ENCODE data around the gene SLC26A1. TPM values are rescaled to one million over a fixed set of nuclear protein-coding genes. Genes with fewer than 3 reads are reported as not detected.
"Not testable (repeated sequence)": the region's sequence is repeated elsewhere in the genome, so short reads cannot be mapped to it uniquely, and the experiment has no call there.

SLC26A1 gene
- total RNA-seq, 6 experiments from 2014 or later: 9.6 to 30.9 (median 23.0) TPM

- no peaks in the 10 kb centered on the region for H3K9me3 ChIP-seq
- ATAC-seq: no peak
- 96% methylated on average over 5 of the region's 19 CpGs for WGBS (ENCODE audit: insufficient coverage, low coverage, low lambda C conversion rate, missing lambda C conversion rate)
- no peaks in the 10 kb centered on the region for H3K27me3 ChIP-seq
- H3K27ac ChIP-seq: no peak overlapping the region
- TF ChIP-seq CTCF (IDR thresholded peaks at IDR 0.05) (no peak), POLR2A (IDR thresholded peaks at IDR 0.05) (no peak)
- H3K36me3 ChIP-seq: no peaks in the 10 kb centered on the region
- intact Hi-C loops (cut with DNase I): no loop called here
- H3K4me1 ChIP-seq: no peaks in the 10 kb centered on the region
- no peak overlapping the region for H3K4me3 ChIP-seq
- DNase-seq: no peak
Measured at GRCh38 chr4:947491-947971, 45.7 kb downstream of the SLC26A1 start.

- ATAC-seq (no peak), DNase-seq (no peak)
- WGBS (ENCODE audit: insufficient coverage, low coverage, low lambda C conversion rate, missing lambda C conversion rate): 100% methylated on average over 2 of the region's 62 CpGs
- Histone ChIP-seq H3K36me3 (no peaks in the 10 kb centered on the region), H3K9me3 (no peaks in the 10 kb centered on the region), H3K27ac (no peak overlapping the region), H3K4me3 (no peak overlapping the region), H3K27me3 (no peaks in the 10 kb centered on the region), H3K4me1 (no peaks in the 10 kb centered on the region)
- intact Hi-C loops (cut with DNase I): no loop called here
- no peak for TF ChIP-seq POLR2A (IDR thresholded peaks at IDR 0.05)
- no peak for TF ChIP-seq CTCF (IDR thresholded peaks at IDR 0.05)
Measured at GRCh38 chr4:946517-947471, 46.4 kb downstream of the SLC26A1 start.

GRCh38 chr4:946103-946450 is 47.1 kb downstream of the SLC26A1 start:
- no peaks in the 10 kb centered on the region for H3K4me1 ChIP-seq
- H3K27me3 ChIP-seq: no peaks in the 10 kb centered on the region
- H3K4me3 ChIP-seq: no peak overlapping the region
- ATAC-seq: no peak
- TF ChIP-seq CTCF (IDR thresholded peaks at IDR 0.05) (no peak), POLR2A (IDR thresholded peaks at IDR 0.05) (no peak)
- DNase-seq: no peak
- H3K36me3 ChIP-seq: no peaks in the 10 kb centered on the region
- WGBS (ENCODE audit: insufficient coverage, low coverage, low lambda C conversion rate, missing lambda C conversion rate): 75% methylated on average over 5 of the region's 9 CpGs
- H3K9me3 ChIP-seq: no peaks in the 10 kb centered on the region
- intact Hi-C loops (cut with DNase I): no loop called here
- no peak overlapping the region for H3K27ac ChIP-seq

GRCh38 chr4:945274-946102 is 47.7 kb downstream of the SLC26A1 start:
- Histone ChIP-seq H3K4me1 (no peaks in the 10 kb centered on the region), H3K36me3 (no peaks in the 10 kb centered on the region), H3K27ac (no peak overlapping the region), H3K4me3 (no peak overlapping the region), H3K27me3 (no peaks in the 10 kb centered on the region), H3K9me3 (no peaks in the 10 kb centered on the region)
- TF ChIP-seq POLR2A (IDR thresholded peaks at IDR 0.05) (no peak), CTCF (IDR thresholded peaks at IDR 0.05) (no peak)
- DNase-seq (no peak), ATAC-seq (no peak)
- 71% methylated on average over 21 of the region's 28 CpGs for WGBS (ENCODE audit: insufficient coverage, low coverage, low lambda C conversion rate, missing lambda C conversion rate)
- intact Hi-C loops (cut with DNase I): no loop called here

GRCh38 chr4:939508-939907 is 53.7 kb downstream of the SLC26A1 start:
- H3K36me3 ChIP-seq; H3K9me3 ChIP-seq; H3K4me1 ChIP-seq; H3K27me3 ChIP-seq; intact Hi-C loops (cut with DNase I); ATAC-seq; H3K27ac ChIP-seq; H3K4me3 ChIP-seq: not testable (repeated sequence)
- WGBS (ENCODE audit: insufficient coverage, low coverage, low lambda C conversion rate, missing lambda C conversion rate): 50% methylated on average over 2 of the region's 4 CpGs
- DNase-seq: peak in 1 of 3 donors; percentile 3
